Measurements from ENCODE around the gene THSD7B. TPM values are rescaled to one million over a fixed set of nuclear protein-coding genes. Genes with fewer than 3 reads are reported as not detected.
"Not testable (repeated sequence)": the region's sequence is repeated elsewhere in the genome, so short reads cannot be mapped to it uniquely, and the experiment has no call there.

The THSD7B gene, protein sequence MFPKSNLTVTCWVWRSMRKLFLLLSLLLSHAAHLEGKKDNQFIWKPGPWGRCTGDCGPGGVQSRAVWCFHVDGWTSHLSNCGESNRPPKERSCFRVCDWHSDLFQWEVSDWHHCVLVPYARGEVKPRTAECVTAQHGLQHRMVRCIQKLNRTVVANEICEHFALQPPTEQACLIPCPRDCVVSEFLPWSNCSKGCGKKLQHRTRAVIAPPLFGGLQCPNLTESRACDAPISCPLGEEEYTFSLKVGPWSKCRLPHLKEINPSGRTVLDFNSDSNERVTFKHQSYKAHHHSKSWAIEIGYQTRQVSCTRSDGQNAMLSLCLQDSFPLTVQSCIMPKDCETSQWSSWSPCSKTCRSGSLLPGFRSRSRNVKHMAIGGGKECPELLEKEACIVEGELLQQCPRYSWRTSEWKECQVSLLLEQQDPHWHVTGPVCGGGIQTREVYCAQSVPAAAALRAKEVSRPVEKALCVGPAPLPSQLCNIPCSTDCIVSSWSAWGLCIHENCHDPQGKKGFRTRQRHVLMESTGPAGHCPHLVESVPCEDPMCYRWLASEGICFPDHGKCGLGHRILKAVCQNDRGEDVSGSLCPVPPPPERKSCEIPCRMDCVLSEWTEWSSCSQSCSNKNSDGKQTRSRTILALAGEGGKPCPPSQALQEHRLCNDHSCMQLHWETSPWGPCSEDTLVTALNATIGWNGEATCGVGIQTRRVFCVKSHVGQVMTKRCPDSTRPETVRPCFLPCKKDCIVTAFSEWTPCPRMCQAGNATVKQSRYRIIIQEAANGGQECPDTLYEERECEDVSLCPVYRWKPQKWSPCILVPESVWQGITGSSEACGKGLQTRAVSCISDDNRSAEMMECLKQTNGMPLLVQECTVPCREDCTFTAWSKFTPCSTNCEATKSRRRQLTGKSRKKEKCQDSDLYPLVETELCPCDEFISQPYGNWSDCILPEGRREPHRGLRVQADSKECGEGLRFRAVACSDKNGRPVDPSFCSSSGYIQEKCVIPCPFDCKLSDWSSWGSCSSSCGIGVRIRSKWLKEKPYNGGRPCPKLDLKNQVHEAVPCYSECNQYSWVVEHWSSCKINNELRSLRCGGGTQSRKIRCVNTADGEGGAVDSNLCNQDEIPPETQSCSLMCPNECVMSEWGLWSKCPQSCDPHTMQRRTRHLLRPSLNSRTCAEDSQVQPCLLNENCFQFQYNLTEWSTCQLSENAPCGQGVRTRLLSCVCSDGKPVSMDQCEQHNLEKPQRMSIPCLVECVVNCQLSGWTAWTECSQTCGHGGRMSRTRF (N-terminal part only)
- total RNA-seq: 20.0 TPM

DNA sequence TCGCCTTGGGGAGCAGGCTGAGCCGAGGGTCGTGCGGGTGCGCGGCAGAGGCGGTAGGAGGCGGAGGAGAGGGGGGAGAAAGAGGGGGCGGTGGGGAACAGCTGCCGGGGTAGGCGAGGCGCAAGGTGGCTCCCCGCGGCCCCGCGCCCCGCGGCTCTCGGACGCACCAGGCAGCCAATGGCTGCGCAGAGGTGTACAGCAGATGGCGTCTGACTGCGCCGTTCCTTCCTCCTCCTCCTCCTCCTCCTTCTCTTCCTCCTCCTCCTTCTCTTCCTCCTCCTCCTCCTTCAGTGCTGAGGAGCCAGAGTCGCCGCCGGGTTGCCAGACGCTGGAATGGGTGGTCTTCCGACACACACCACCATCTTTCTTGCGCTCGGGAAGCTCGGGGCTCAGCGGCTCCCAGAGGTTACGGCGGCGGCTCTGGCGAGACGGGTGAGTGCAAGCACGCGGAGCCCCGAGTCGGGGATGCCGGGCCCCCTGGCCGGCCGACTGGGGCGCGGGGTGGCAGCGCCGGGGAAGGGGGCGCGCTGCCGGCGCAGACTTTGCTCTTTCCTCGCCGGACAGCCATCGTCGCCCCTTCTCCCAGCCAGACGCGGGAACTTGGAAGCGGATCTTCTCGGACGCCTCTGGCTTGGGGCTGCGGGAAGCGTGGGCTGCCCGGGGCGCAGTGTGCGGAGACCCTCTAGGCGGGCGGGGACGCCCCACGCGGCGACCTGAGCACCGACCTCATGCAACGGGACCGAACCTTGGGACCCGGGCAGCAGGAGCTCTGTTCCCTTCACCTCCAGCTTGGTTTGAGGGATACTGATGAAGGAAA is at the start of gene THSD7B:
Gene THSD7B, plus strand, starts transcription at position 290 of the 817 bp plus-strand sequence. CDS start 116,634 bp downstream, outside the sequence.
- DNase-seq: no peak

DNA sequence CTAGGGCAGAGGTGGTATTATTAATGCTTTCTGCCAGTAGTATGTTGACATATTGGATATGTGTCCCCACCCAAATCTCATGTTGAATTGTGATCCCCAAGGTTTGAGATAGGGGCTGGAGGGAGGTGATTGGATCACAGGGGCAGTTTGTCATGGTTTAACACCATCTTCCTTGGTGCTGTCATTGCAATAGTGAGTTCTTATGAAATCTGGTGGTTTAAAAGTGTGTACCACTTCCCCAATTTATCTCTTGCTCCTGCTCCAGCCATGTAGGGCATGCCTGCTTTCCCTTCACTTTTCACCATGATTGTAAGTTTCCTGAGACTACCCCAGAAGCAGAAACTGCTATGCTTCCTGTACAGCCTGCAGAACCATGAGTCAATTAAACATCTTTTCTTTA is 47.1 kb upstream of the THSD7B start:
- no peak for DNase-seq

DNA sequence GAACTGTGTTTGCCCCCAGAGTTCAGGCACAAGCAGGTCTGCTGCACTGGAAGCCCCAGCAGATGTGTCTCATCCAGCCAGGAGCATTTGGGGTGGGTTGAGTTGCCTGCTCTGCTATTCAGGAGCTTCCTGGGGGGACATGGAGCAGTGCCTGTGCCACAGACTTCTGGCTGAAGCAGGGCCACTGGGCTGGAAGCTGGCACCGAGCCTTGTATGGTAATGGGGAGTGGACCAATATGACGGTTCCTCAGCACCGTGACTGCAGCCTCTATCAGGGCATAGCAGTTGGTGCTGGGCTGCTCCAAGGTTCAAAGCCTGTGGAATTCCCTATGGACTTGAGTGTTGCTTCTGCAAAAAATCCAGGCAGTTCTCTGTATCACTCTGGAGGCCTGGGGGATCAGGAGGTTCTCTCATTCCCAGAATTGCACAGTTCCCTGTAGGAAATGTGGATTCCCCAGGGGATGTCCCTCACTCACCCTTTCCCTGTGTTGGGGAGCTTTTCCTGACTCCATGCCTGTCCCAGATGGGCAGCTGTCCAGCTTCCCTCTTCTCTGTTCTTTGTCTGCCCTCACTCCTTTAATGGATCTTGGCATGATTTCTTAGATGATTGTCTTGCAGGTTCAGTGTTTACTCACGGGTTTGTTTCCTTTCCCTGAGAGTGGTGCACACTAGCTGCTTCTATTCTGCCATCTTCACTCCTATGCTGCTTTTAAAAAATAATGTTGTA is 37.2 kb upstream of the THSD7B start:
- no peak for DNase-seq

GRCh38 chr2:136736236-136736635 is 29.1 kb upstream of the THSD7B start:
- no peak for DNase-seq

DNA sequence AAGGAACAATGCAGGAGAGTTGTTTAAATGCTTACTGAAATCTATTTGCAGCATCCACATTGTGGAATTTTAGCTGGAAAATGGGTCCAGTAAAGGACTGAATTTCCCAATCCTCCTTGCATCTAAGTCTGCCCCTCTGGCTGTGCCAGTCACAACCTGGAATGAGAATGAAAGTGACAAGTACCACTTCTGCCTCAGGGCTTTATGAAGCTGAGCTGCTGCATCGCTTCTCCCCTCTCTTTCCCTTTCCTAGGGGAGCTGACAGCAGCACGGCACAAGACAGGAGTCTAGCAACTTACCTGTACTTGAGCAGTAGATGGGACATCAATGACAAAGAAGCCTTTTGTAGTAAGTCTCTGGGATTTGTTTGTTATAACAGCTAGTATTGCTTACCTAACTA is 27.3 kb upstream of the THSD7B start:
- no peak for DNase-seq

DNA sequence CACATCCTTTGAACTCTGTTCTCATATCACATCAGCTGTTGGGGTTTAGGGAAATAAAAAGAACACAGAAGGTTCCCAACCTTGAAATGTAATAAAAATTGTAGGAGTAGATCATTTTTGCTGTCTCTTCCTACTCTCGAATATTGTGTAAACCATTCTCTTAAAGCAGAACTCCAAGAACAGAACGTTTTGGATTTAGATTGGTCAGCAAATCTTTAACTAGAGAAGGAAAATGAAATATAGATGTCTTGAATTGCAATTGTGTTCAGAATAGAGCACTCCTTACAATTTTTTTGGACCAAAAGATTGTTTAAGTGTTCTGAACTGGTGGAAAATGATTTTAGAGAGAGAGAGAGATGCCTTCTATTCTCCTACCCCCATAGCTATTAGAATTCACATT is 23.9 kb upstream of the THSD7B start:
- DNase-seq: no peak

DNA sequence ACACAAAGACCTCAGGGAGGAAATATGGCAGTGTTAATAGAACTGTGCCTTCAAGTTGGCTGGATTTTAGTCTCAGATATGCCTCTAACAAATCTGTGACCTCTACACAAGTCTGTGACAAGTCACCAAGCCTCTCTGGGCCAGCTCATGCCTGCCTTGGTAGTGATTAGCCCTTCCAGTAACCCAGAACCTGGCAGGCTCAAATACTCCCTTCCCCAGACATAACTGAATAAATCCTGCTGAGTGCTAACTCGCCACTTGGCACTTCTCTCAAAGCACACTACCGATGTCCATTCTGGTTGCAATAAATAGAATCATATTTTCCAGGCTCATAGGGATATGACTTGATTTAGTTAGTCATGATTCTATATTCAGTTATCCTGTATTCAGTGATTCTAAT is 15.3 kb upstream of the THSD7B start:
- no peak for DNase-seq

DNA sequence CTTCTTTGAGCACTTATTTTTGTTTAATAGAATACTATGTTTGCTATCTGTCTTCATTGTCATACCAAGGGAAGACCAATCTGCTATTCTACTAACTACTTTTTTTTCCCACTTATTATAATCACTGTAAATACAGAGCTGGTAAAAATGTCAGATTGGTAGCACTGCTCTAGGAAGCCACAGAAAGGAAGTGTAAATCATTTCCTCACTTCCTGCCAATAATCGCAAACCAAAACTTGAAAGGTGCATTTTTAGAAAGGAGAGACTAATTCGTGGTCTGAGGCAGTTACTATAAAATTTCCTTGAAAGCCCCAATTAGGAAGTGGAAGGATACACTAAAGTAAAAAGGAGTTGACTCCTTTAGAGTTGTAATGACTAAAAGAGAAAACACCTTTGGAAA is 13.9 kb upstream of the THSD7B start:
- DNase-seq: no peak

DNA sequence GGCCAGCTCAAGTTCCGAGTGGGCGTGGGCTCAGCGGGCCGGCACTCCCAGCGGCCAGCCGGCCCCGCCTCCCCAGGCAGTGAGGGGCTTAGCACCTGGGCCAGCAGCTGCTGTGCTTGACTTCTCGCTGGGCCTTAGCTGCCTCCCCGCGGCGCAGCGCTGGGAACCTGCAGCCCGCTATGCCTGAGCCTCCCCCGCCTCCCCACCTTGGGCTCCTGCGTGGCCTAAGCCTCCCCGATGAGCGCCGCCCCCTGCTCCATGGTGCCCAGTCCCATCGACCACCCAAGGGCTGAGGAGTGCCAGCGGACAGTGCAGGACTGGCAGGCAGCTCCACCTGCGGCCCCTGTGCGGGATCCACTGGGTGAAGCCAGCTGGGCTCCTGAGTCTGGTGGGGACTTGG is 6.8 kb upstream of the THSD7B start:
- not testable (repeated sequence) for DNase-seq

- no peak for DNase-seq
Measured at GRCh38 chr2:136764452-136765255, 691 bp upstream of the THSD7B start.

GRCh38 chr2:136766073-136766404 is 694 bp downstream of the THSD7B start:
- no peak for DNase-seq

- no peak for DNase-seq
Measured at GRCh38 chr2:136767030-136767429, 1.7 kb downstream of the THSD7B start.

- no peak for DNase-seq
Measured at GRCh38 chr2:136769871-136770270, 4.5 kb downstream of the THSD7B start.

GRCh38 chr2:136770384-136770783 is 5.0 kb downstream of the THSD7B start:
- no peak for DNase-seq

- no peak for DNase-seq
Measured at GRCh38 chr2:136777391-136777790, 12.0 kb downstream of the THSD7B start.

GRCh38 chr2:136783856-136784255 is 18.5 kb downstream of the THSD7B start:
- DNase-seq: no peak

DNA sequence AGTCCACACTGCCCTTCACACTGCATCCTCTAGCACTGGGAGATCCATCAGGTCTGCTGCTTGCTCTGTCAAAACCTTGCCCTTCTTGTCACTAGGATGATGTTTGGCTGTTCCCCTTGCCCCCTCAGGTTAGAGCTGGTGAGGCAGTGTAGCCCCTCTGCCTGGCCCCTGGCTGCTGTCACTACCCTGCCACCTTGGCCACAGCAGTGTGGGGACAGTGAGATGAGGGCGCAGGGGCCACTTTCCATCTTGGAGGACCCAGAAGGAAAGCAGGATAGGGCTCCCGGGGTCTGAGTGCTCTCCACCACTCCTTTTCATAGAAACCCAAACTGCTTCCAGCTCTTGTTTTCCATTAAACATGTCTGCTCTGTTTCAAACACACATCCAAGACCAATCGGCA is 19.9 kb downstream of the THSD7B start:
- DNase-seq: no peak

- DNase-seq: no peak
Measured at GRCh38 chr2:136787970-136788369, 22.6 kb downstream of the THSD7B start.

GRCh38 chr2:136796339-136796738 is 31.0 kb downstream of the THSD7B start:
- DNase-seq: no peak

- no peak for DNase-seq
Measured at GRCh38 chr2:136798766-136799165, 33.4 kb downstream of the THSD7B start.
